AML-193 (cell line): ENCODE results near the gene KCNIP4.

Experiments used
- DNase-seq, 2 experiments: peaks; one replicate each; lab custom pipeline; 2025; lab: John Stamatoyannopoulos, UW

KCNIP4 gene

DNA sequence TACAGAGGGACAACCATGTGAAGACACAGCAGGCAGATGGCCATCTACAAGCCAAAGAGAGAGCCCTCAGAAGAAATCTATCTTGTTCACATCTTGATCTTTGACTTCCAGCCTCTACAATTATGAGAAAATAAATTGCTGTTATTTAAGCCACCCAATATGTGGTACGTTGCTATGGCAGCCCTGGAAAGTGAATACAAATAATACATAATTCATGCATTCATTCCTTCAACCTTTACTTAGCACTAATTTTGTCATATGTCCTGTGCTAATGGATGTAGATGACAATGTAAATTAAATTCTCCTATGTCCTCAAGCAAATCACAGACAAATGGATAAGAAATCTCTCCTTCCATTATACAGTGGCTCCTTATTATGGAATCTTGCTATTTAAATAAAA is 886.7 kb downstream of the KCNIP4 start:
- DNase-seq = no peak

GRCh38 chr4:21046141-21046540 is 902.4 kb downstream of the KCNIP4 start:
- no peak for DNase-seq

GRCh38 chr4:21045119-21045518 is 903.5 kb downstream of the KCNIP4 start:
- no peak for DNase-seq

DNA sequence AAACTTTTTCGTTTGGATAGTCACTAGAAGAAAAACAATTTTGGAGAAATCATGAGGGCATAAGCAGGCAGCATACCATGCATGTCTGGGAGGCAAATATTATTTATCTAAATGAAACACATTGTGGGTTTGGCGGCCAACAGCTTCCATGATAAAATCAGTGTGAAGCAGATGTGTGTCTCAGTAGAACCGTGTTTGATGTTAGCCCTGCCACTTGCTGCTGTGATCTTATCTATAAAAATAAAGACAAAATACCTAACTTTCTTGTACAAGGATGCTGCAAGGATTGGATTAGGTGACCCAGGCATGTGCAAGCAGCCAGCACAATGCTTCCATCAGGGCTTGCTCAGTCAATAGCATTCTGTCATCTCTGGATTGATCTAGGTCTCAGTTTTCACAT is 906.9 kb downstream of the KCNIP4 start:
- no peak for DNase-seq

DNA sequence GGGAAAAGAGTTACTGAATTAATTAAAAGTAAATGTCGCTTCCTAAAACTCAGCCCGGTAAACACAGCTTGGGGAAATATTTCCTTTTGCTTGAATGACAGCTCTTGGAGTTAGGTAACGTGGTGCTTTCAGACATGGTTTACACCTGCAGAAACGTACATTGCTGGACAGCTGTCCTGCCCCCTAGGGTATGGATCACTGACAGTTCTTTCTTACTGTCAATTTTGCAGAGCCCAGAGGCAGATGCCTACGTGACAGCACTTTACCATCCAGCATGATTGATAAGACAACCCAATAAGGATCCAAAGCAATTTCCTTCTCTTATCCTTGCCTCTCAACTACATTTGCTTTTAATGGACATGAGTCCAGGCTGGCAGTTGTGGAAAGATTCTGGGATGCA is 913.8 kb downstream of the KCNIP4 start:
- DNase-seq = no peak

DNA sequence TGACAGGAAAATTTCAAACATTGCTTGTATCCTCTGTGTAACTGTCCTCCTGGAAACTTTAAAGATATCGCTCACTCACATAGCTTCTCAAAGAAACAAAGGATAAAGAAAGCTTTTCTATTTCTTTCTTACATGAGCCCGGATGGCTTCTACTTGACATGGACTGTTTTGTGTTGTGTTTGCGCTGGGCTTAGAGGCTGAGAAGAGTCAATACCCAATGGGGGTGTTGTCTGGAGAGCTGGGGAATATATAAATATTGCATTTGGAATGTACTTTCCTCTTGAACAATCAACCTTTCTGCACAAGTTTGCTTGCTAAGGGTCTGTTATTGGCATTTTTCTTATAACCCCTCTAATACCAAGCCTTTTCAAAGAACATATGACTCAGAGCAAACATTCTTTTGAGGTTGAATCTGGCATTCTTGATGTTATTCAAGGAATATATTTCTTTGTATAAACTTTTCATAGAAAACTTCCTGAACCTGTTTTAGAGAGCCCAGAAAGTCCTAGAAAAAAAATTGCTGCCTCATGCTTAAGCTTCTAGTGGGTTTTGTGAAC is 916.4 kb downstream of the KCNIP4 start:
- DNase-seq = no peak

- no peak for DNase-seq
Measured at GRCh38 chr4:21018817-21019216, 929.8 kb downstream of the KCNIP4 start.

DNA sequence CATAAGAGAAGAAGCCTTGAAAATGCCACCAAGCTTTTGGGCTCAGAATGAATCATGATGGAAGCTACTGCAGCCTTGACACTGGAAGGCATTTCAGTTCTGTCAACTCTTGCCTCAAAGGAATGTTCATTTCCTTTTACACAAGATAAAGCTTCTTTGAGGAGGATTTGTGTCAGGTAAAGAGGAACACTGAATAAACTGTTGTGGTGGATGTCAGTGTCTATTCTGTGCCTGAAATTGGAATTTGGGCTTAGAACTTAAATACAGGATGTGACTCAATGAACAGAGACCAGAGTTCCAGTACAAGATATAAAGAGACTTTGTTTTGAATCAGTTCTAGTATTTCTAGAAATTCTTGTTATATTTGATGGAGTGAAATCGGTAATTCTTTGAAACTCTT is 935.1 kb downstream of the KCNIP4 start:
- DNase-seq = no peak

DNA sequence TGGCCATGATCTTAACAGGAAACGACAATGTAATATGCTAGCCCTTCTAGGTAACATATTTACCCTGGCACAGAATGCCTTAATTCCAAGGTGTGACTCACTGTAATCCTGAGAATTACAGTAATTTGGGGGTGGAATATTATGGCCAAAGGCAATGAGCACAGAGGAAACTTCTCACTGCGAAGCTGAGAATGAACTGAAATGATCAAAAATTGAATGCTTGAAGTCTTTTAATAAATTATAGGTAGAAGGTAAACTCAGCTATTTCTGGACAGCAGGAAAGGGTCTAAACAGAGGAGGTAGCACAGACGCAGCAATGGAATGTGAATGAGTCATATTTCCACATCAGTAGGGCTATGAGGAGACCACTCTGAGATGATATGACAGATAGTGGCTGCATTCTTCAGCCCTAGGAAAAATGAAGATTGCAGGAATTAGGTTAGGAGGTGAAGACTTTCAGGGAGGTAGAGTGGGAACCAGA is 935.7 kb downstream of the KCNIP4 start:
- DNase-seq = no peak

DNA sequence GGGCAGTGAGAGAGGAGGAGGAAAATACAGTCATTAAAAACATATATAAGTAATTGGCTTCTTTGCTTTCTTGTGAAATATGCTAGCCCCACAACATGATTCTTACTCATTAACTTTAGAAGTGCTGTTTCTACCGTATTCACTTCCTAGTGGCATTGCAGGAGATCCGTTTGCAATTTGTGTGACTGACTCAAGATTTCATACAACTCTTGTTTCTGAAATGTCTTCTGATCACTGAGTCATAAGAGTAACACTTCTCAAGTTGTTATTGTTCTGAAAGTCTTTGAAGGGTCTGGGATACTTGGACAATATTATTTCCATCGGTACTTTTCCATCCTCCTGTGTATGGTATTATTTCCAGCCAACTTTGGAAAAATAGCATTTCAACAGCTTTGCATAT is 937.5 kb downstream of the KCNIP4 start:
- no peak for DNase-seq

- DNase-seq = no peak
Measured at GRCh38 chr4:21009956-21010355, 938.6 kb downstream of the KCNIP4 start.

DNA sequence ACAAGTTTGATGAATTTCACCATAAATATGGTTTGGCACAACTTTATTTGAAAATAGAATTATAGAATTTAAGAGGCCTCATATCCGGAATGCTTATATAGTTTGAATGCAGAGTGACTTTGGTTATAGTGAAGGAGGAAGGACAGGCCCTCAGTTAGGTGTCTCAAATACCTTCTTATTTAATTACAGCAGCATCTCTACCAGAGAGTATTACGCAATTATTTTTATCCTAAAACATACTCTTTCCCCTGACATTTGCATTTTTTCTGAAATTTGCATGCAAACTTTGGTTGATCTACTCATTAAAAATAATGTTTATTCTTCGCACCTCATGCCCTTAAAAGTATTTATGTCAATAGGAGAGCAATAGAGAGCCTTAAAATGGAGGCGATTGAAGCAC is 942.9 kb downstream of the KCNIP4 start:
- DNase-seq = no peak

DNA sequence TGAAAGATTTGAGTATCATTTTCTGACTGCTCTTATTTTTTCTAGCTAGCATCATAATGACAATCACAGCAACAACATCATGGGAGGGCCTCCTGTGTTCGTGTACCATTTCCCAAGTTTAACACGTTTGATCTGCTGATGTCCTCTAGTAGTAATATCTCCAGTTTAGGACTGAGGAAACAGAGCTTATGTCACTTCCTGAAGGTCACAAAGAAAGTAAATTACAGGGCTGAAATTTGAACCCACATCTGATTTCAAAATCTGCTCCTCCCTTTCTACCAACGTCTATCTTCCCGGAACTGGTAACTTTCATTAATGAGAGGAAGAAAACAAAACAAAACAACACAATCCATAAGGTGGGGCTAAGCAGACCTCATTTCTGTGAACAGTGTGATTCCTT is 945.6 kb downstream of the KCNIP4 start:
- DNase-seq = no peak

DNA sequence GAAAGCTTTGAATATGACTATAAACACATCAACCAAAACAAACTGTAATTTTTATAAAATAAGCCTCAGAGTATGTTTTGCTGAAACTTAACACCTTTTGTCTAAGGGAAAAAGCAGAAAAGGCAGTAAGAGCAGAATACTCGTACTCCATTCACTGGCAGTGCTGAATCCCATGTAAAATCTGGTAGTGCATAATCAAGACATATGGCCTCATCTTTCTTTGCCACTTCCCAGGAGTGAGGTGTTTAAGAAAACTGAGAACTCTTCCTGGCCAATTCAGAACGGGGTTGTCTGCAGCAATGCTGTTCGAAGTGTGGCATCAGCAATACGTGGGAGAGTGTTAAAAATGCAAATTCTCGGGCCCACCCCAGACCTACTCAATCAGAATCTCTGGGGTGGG is 946.3 kb downstream of the KCNIP4 start:
- no peak for DNase-seq

GRCh38 chr4:21001490-21001889 is 947.1 kb downstream of the KCNIP4 start:
- no peak for DNase-seq

DNA sequence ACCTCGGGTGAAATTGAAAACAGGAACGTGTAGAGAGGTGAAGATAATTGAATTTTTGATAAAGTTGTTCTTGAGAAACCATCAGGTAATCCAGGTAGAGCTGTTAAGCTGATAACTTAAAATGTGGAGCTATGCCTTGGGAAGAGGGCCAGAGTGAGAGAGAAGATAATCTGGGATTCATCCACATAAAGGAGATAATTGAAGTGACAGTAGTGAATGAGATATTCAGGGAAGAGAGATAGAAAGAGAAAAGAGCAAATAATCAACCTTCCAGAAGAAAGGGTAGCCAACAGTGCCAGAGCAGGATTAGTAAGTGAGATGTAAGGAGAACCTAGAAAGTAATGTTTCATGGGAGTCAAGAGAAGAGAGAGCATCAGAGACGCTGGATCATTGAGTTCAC is 950.7 kb downstream of the KCNIP4 start:
- DNase-seq = no peak

DNA sequence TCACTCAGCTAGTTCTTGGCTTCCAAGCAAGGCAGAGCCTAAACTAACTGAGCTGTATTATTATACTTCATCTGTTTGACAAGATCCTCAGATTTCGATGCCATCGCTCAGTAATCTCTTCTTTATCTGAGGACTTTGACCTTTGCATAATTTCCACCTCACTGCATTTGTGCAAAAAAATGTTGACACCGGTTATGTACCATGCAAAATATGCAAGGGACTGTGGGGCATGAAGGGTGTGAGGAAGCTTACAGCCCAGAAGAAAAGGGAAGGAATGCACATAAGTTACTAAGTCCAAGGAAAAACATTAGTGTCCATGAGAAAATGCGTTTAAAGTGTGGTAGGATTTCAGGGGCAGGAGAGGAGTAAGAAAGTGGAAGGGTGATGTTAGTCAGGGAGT is 953.0 kb downstream of the KCNIP4 start:
- DNase-seq = no peak

DNA sequence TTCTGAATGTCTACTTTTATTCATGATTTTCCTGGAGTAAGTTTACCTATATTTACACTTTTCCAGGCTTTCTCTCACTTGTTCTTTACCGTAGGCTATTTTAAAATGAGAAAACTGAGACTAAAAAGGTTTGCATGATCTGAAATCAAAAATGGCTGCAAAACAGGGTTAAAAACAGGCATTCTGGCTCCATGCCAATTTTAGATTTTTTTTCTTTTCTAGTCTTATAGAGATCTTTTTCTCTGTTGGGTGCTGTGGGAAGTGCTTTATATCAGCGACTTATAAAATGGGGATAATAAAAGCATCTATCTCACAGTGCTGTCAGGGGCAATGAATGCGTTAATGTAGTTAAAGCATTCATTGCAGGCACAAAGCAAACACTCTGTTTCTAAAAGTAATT is 953.6 kb downstream of the KCNIP4 start:
- DNase-seq = no peak

DNA sequence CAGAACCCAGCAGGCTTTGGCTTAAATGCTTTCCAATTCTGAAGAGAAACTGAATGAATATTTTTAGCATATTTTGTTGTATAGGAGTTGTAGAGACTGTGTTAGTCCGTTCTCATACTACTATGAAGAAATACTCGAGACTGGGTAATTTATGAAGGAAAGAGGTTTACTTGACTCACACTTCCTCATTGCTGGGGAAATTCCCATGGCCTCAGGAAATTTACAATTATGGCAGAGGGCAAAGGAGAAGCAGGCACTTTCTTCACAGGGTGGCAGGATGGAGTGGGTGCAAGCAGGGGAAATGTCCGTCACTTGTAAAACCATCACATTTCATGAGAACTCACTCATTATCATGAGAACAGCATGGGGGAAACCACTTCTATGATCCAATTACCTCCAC is 956.6 kb downstream of the KCNIP4 start:
- no peak for DNase-seq

DNA sequence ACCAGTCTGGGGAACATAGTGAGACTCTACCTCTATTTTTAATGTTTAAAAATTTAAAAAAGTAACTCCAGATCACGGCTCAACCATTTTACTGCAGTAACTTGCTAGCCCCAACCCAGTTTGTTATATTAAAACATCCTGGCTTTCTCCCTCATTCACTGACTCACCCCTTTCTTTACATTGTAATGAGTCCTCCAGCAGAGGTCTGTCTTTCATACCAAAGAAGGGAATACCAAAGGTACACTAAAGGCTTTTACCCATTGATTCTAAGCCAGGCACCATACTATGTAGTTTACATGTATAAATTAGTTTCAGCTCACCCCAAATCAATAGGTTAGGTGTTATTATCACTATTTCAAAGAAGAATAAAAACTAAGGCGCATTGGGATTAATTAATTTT is 961.4 kb downstream of the KCNIP4 start:
- no peak for DNase-seq

DNA sequence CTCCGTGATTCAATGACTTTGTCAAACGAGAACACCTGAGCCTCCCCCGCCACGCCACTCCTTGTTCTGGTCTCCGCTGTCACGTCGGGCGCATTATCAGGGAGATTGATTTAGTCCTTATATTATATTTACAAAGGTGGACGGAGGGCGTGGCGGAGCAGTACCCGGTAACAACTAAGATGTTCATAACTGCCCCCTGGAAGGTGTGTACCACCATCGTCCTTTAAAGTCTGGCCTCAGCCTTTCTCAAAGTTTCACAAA is 964.1 kb downstream of the KCNIP4 start:
- DNase-seq = no peak

GRCh38 chr4:20983763-20984575 is 964.6 kb downstream of the KCNIP4 start:
- DNase-seq = no peak

DNA sequence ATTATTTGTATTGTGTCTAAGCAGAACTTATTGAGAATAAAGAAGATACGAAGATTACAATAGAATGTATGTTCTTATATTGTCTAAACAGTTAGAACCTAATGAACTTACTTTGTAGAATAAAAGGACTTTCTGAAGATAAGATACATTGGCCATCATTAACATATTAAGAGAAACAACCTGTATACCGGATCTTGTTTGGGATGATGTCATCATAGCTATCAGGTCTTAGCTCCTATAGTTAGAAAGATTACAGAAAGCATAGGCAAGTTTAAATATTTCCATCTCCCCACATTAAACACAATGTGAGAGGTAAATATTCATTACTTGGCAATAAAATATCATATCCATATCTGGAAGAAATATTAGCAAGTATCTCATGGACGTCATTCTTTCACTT is 966.0 kb downstream of the KCNIP4 start:
- no peak for DNase-seq

- DNase-seq = no peak
Measured at GRCh38 chr4:20960291-20960690, 988.3 kb downstream of the KCNIP4 start.
